22Rv1 (cell line): ENCODE results near the gene ACTG1.

ENCODE experiments used
- ZFX ChIP-seq: fragments of 450-650 bp; IDR thresholded peaks from 2 replicates; pipeline ENCODE4 v1.6.1; 2017; ENCODE audit warnings: antibody characterized with exemption, borderline replicate concordance
- TF ChIP-seq, protein P1 (sequence below): fragments of 450-650 bp; IDR thresholded peaks from 2 replicates; pipeline ENCODE4 v1.5.1; 2017; ENCODE audit warnings: mild to moderate bottlenecking

DNA sequence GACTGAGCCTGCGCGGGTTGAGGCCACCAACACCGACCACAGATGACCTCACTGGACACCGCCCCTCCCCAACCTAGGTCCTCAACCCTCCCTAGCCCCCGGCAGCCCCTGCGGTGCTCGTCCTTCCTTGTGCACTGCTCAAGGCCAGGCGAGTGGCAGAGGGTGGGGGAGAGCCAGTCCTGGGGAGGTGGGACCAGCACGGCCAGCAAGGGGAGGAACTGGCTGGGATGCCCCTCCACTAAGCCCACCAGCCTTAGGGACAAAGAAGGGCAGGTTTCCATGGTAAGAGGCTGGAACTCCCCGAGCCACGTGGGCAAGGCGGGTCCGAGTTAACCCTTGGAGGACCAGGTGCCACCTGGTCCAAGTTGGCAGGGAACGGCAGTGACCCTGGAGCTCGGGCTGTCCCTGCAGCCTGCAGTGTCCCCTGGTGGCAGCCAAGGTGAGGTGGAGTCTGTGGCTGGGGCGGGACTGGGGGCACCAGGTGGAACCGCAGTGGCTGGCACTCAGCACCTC lies 24.8 kb upstream of the ACTG1 start:
- TF ChIP-seq, protein P1, sequence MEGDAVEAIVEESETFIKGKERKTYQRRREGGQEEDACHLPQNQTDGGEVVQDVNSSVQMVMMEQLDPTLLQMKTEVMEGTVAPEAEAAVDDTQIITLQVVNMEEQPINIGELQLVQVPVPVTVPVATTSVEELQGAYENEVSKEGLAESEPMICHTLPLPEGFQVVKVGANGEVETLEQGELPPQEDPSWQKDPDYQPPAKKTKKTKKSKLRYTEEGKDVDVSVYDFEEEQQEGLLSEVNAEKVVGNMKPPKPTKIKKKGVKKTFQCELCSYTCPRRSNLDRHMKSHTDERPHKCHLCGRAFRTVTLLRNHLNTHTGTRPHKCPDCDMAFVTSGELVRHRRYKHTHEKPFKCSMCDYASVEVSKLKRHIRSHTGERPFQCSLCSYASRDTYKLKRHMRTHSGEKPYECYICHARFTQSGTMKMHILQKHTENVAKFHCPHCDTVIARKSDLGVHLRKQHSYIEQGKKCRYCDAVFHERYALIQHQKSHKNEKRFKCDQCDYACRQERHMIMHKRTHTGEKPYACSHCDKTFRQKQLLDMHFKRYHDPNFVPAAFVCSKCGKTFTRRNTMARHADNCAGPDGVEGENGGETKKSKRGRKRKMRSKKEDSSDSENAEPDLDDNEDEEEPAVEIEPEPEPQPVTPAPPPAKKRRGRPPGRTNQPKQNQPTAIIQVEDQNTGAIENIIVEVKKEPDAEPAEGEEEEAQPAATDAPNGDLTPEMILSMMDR = peak; percentile 70
- no peak for TF ChIP-seq ZFX
